Smooth muscle cell (in vitro differentiated cells): ENCODE measurements around the gene SEMA3G. TPM values are rescaled to one million over a fixed set of nuclear protein-coding genes. Genes with fewer than 3 reads are reported as not detected.

Experiments
- DNase-seq: peaks from one replicate; lab custom pipeline; 2025; ENCODE audit not compliant: unreplicated experiment; lab: John Stamatoyannopoulos, UW
- H2AFZ ChIP-seq: fragments of 200-600 bp; sonication (generic); 2 replicates; pipeline ENCODE4 v1.6.0; 2016; ENCODE audit warnings: antibody characterized with exemption, low read depth, mild to moderate bottlenecking
- H3F3A ChIP-seq: fragments of 200-600 bp; sonication (generic); 2 replicates; pipeline ENCODE4 v1.6.0; 2017; ENCODE audit warnings: antibody characterized with exemption, low read depth
- H3K27ac ChIP-seq: fragments of 200-600 bp; sonication (generic); 2 replicates; pipeline ENCODE4 v1.5.1; 2016; ENCODE audit warnings: low read depth, mild to moderate bottlenecking
- H3K27me3 ChIP-seq: fragments of 200-600 bp; sonication (generic); 2 replicates; pipeline ENCODE4 v1.6.1; 2016; ENCODE audit warnings: low read depth, mild to moderate bottlenecking
- H3K36me3 ChIP-seq: fragments of 200-600 bp; sonication (generic); 2 replicates; pipeline ENCODE4 v1.5.1; 2016; ENCODE audit warnings: low read depth
- H3K4me1 ChIP-seq: fragments of 200-600 bp; sonication (generic); 2 replicates; pipeline ENCODE4 v1.5.1; 2016; ENCODE audit warnings: low read depth
- H3K4me2 ChIP-seq: fragments of 200-600 bp; sonication (generic); 2 replicates; pipeline ENCODE4 v1.6.0; 2016; ENCODE audit warnings: mild to moderate bottlenecking
- H3K4me3 ChIP-seq: fragments of 200-600 bp; sonication (generic); 2 replicates; pipeline ENCODE4 v1.5.1; 2016; ENCODE audit warnings: mild to moderate bottlenecking
- H3K79me2 ChIP-seq: fragments of 200-600 bp; sonication (generic); 2 replicates; pipeline ENCODE4 v1.6.0; 2016; ENCODE audit warnings: low read depth, mild to moderate bottlenecking
- H3K9ac ChIP-seq: fragments of 200-600 bp; sonication (generic); 2 replicates; pipeline ENCODE4 v1.6.0; 2016; ENCODE audit warnings: low read depth
- H3K9me3 ChIP-seq: fragments of 200-600 bp; sonication (generic); replicated peaks from 2 replicates; pipeline ENCODE4 v1.5.1; 2016; ENCODE audit warnings: low read depth
- H4K20me1 ChIP-seq: fragments of 200-600 bp; sonication (generic); 2 replicates; pipeline ENCODE4 v1.6.0; 2016; ENCODE audit warnings: low read depth
- CTCF ChIP-seq: fragments of 200-600 bp; sonication (generic); IDR thresholded peaks from 2 replicates; pipeline ENCODE4 v1.5.1; 2017; ENCODE audit warnings: borderline replicate concordance, mild to moderate bottlenecking, antibody characterized with exemption; ENCODE audit not compliant: insufficient read depth, poor library complexity, severe bottlenecking
- WGBS: methylation state at CpG from one replicate; pipeline ENCODE4 v1.1.7; 2016; ENCODE audit warnings: low lambda C conversion rate; 5-methylcytosine and 5-hydroxymethylcytosine counted together
- polyA plus RNA-seq: library from polyadenylated mRNA; unstranded; fragments of >200 nt; fragmentation: Nextera tagmentation; extraction: Ambion mirVana; gene quantifications from 2 replicates; pipeline ENCODE4 v1.2.1, GENCODE V29; 2016
- total RNA-seq: library from RNA; depleted of rRNA; stranded (reverse); fragments of >200 nt; gene quantifications from 2 replicates; pipeline ENCODE4 v1.2.3, GENCODE V29; 2014

Gene SEMA3G
- total and polyA plus RNA-seq, 2 experiments from 2014 or later: 0.09 TPM

- no peaks in the 10 kb centered on the region for H4K20me1 ChIP-seq
- no peak overlapping the region for H3K27ac ChIP-seq
- WGBS: 96% methylated on average over 4 of the region's 6 CpGs
- no peaks in the 10 kb centered on the region for H3K27me3 ChIP-seq
- H3K4me2 ChIP-seq: no peak overlapping the region
- no peak overlapping the region for H3K4me3 ChIP-seq
- no peaks in the 10 kb centered on the region for H3K36me3 ChIP-seq
- no peaks in the 10 kb centered on the region for H3K9me3 ChIP-seq
- no peaks in the 10 kb centered on the region for H3K4me1 ChIP-seq
- no peak for TF ChIP-seq CTCF
- H3K79me2 ChIP-seq: no peaks in the 10 kb centered on the region
- H2AFZ ChIP-seq: no peak overlapping the region
- no peak overlapping the region for H3K9ac ChIP-seq
- H3F3A ChIP-seq: no peaks in the 10 kb centered on the region
- DNase-seq: no peak
Observed at GRCh38 chr3:52399593-52399992, 45.3 kb downstream of the SEMA3G start.

- Histone ChIP-seq H3K4me1 (no peaks in the 10 kb centered on the region), H3K9me3 (no peaks in the 10 kb centered on the region), H3F3A (no peaks in the 10 kb centered on the region), H3K4me3 (no peak overlapping the region), H3K9ac (no peak overlapping the region), H4K20me1 (no peaks in the 10 kb centered on the region), H3K27me3 (no peaks in the 10 kb centered on the region), H3K79me2 (no peaks in the 10 kb centered on the region), H3K27ac (no peak overlapping the region), H3K4me2 (no peak overlapping the region), H2AFZ (no peak overlapping the region), H3K36me3 (no peaks in the 10 kb centered on the region)
- DNase-seq: no peak
- no peak for TF ChIP-seq CTCF
- WGBS: 95% methylated on average over 4 of the region's 4 CpGs
Observed at GRCh38 chr3:52399131-52399530, 45.8 kb downstream of the SEMA3G start.

- Histone ChIP-seq H3K4me1 (no peaks in the 10 kb centered on the region), H3K27me3 (no peaks in the 10 kb centered on the region), H4K20me1 (no peaks in the 10 kb centered on the region), H2AFZ (no peak overlapping the region), H3K36me3 (no peaks in the 10 kb centered on the region), H3K9me3 (no peaks in the 10 kb centered on the region), H3K27ac (no peak overlapping the region), H3K4me3 (no peak overlapping the region), H3K9ac (no peak overlapping the region), H3F3A (no peaks in the 10 kb centered on the region), H3K79me2 (no peaks in the 10 kb centered on the region), H3K4me2 (no peak overlapping the region)
- no peak for TF ChIP-seq CTCF
- no peak for DNase-seq
- WGBS: 99% methylated on average over 5 of the region's 5 CpGs
Observed at GRCh38 chr3:52398670-52399081, 46.2 kb downstream of the SEMA3G start.

GRCh38 chr3:52397676-52398399 is 47.1 kb downstream of the SEMA3G start:
- no peak for TF ChIP-seq CTCF
- Histone ChIP-seq H4K20me1 (no peaks in the 10 kb centered on the region), H2AFZ (no peak overlapping the region), H3K36me3 (no peaks in the 10 kb centered on the region), H3K27me3 (no peaks in the 10 kb centered on the region), H3K9me3 (no peaks in the 10 kb centered on the region), H3K9ac (no peak overlapping the region), H3K4me1 (no peaks in the 10 kb centered on the region), H3K79me2 (no peaks in the 10 kb centered on the region), H3K27ac (no peak overlapping the region), H3K4me2 (no peak overlapping the region), H3K4me3 (no peak overlapping the region), H3F3A (no peaks in the 10 kb centered on the region)
- 92% methylated on average over 13 of the region's 13 CpGs for WGBS
- DNase-seq: no peak
